ENCODE measurements around the gene LRRC43.

LRRC43 gene

GRCh38 chr12:122182887-122183587 lies at the start of gene LRRC43:
TSS of gene LRRC43 (plus strand) at chr12:122183123. CDS start at chr12:122183145, 22 bp downstream.
- peak; percentile 50 for DNase-seq (ENCODE audit: low spot score)

- DNase-seq (ENCODE audit: low spot score): no peak
Measured at GRCh38 chr12:122133192-122133950, 49.6 kb upstream of the LRRC43 start.

- no peak for DNase-seq (ENCODE audit: low spot score)
Measured at GRCh38 chr12:122135437-122136031, 47.4 kb upstream of the LRRC43 start.

- DNase-seq (ENCODE audit: low spot score): no peak
Measured at GRCh38 chr12:122137229-122137628, 45.7 kb upstream of the LRRC43 start.

- no peak for DNase-seq (ENCODE audit: low spot score)
Measured at GRCh38 chr12:122137681-122138080, 45.2 kb upstream of the LRRC43 start.

- DNase-seq (ENCODE audit: low spot score): no peak
Measured at GRCh38 chr12:122138181-122138580, 44.7 kb upstream of the LRRC43 start.

GRCh38 chr12:122138616-122139015 lies 44.3 kb upstream of the LRRC43 start:
- no peak for DNase-seq (ENCODE audit: low spot score)

GRCh38 chr12:122139266-122139665 lies 43.7 kb upstream of the LRRC43 start:
- no peak for DNase-seq (ENCODE audit: low spot score)

- no peak for DNase-seq (ENCODE audit: low spot score)
Measured at GRCh38 chr12:122139941-122140340, 43.0 kb upstream of the LRRC43 start.

GRCh38 chr12:122140467-122141257 lies 42.3 kb upstream of the LRRC43 start:
- DNase-seq (ENCODE audit: low spot score): no peak

- DNase-seq (ENCODE audit: low spot score): no peak
Measured at GRCh38 chr12:122141911-122142725, 40.8 kb upstream of the LRRC43 start.

- no peak for DNase-seq (ENCODE audit: low spot score)
Measured at GRCh38 chr12:122142857-122143256, 40.1 kb upstream of the LRRC43 start.

GRCh38 chr12:122144885-122145284 lies 38.0 kb upstream of the LRRC43 start:
- DNase-seq (ENCODE audit: low spot score): no peak

- no peak for DNase-seq (ENCODE audit: low spot score)
Measured at GRCh38 chr12:122145505-122146330, 37.2 kb upstream of the LRRC43 start.

GRCh38 chr12:122147514-122148290 lies 35.2 kb upstream of the LRRC43 start:
- peak; percentile 5 for DNase-seq (ENCODE audit: low spot score)

- peak; percentile 76 for DNase-seq (ENCODE audit: low spot score)
Measured at GRCh38 chr12:122148657-122149056, 34.3 kb upstream of the LRRC43 start.

GRCh38 chr12:122150127-122150681 lies 32.7 kb upstream of the LRRC43 start:
- no peak for DNase-seq (ENCODE audit: low spot score)

- no peak for DNase-seq (ENCODE audit: low spot score)
Measured at GRCh38 chr12:122152754-122153153, 30.2 kb upstream of the LRRC43 start.

GRCh38 chr12:122155705-122156104 lies 27.2 kb upstream of the LRRC43 start:
- DNase-seq (ENCODE audit: low spot score): no peak

Measured in AG08396 (cell line).